NT2/D1 (cell line): ENCODE measurements around the gene CCDC154.

ENCODE experiments used
- SUZ12 ChIP-seq: IDR thresholded peaks from 2 replicates; pipeline ENCODE4 v1.6.1; 2011; ENCODE audit not compliant: insufficient read length, insufficient read depth; ENCODE audit errors: extremely low read depth
- YY1 ChIP-seq: IDR thresholded peaks from 2 replicates; pipeline ENCODE4 v1.6.1; 2011; ENCODE audit not compliant: insufficient read length, insufficient read depth
- ZNF274 ChIP-seq: IDR thresholded peaks from 2 replicates; pipeline ENCODE4 v1.6.1; 2011; ENCODE audit warnings: mild to moderate bottlenecking, low read depth, low read length

- TF ChIP-seq ZNF274 (no peak), SUZ12 (no peak), YY1 (no peak)
Observed at GRCh38 chr16:1491327-1491726, 47.0 kb upstream of the CCDC154 start.
